SJSA1 (cell line): ENCODE results near the gene DCK. TPM values are rescaled to one million over a fixed set of nuclear protein-coding genes. Genes with fewer than 3 reads are reported as not detected.
"Not testable (repeated sequence)": the region's sequence is repeated elsewhere in the genome, so short reads cannot be mapped to it uniquely, and the experiment has no call there.

ENCODE experiments used
- DNase-seq, 2 experiments: peaks; one replicate each; pipeline ENCODE4 v3.0.0-alpha.2; 2015 to 2020; ENCODE audit warnings: low spot score in 2 of 2, low read depth in 1 of 2
- H3K27ac ChIP-seq: fragments of 250-450 bp; sonication (Bioruptor Pico); 2 replicates; pipeline ENCODE4 v1.5.1; 2020; ENCODE audit warnings: mild to moderate bottlenecking, moderate library complexity
- H3K27me3 ChIP-seq: fragments of 250-450 bp; sonication (Bioruptor Pico); replicated peaks from 2 replicates; pipeline ENCODE4 v1.5.1; 2020; ENCODE audit warnings: mild to moderate bottlenecking, moderate library complexity
- H3K36me3 ChIP-seq: fragments of 250-450 bp; sonication (Bioruptor Pico); 2 replicates; pipeline ENCODE4 v1.5.1; 2020; ENCODE audit warnings: mild to moderate bottlenecking
- H3K4me1 ChIP-seq: fragments of 250-450 bp; sonication (Bioruptor Pico); replicated peaks from 2 replicates; pipeline ENCODE4 v1.6.1; 2021; ENCODE audit warnings: mild to moderate bottlenecking
- H3K4me3 ChIP-seq: fragments of 250-450 bp; sonication (Bioruptor Pico); 2 replicates; pipeline ENCODE4 v1.5.1; 2020; ENCODE audit warnings: mild to moderate bottlenecking
- H3K9me3 ChIP-seq: fragments of 250-450 bp; sonication (Bioruptor Pico); replicated peaks from 2 replicates; pipeline ENCODE4 v1.5.1; 2020; ENCODE audit warnings: mild to moderate bottlenecking
- total RNA-seq: library from RNA; depleted of rRNA; stranded (reverse); fragments of >200 nt; shearing (Covaris generic); gene quantifications from 2 replicates; pipeline ENCODE4 v1.2.3, GENCODE V29; 2014; rRNA removed

DCK gene
- total RNA-seq, 1 experiment from 2014 or later: 73.5 TPM

GRCh38 chr4:71053613-71054012 lies 60.2 kb downstream of the DCK start:
- not testable (repeated sequence) for H3K9me3 ChIP-seq, DNase-seq, H3K36me3 ChIP-seq, H3K27me3 ChIP-seq, H3K27ac ChIP-seq, H3K4me3 ChIP-seq, H3K4me1 ChIP-seq

- not testable (repeated sequence) for H3K27me3 ChIP-seq, H3K36me3 ChIP-seq, H3K4me1 ChIP-seq, H3K27ac ChIP-seq, DNase-seq, H3K4me3 ChIP-seq, H3K9me3 ChIP-seq
Measured at GRCh38 chr4:71059573-71059972, 66.1 kb downstream of the DCK start.

- Histone ChIP-seq H3K4me1 (no peaks in the 10 kb centered on the region), H3K27me3 (peaks cover 9% of the 10 kb centered on the region; the same call in 1 of the 2 replicates), H3K36me3 (no peaks in the 10 kb centered on the region), H3K27ac (no peak overlapping the region), H3K4me3 (no peak overlapping the region), H3K9me3 (no peaks in the 10 kb centered on the region)
- DNase-seq: no peak
Measured at GRCh38 chr4:71062436-71062835, 69.0 kb downstream of the DCK start.

GRCh38 chr4:71063711-71064110 lies 70.3 kb downstream of the DCK start:
- no peak for DNase-seq
- no peak overlapping the region for H3K4me3 ChIP-seq
- H3K36me3 ChIP-seq: no peaks in the 10 kb centered on the region

GRCh38 chr4:71064521-71064920 lies 71.1 kb downstream of the DCK start:
- H3K4me3 ChIP-seq: no peak overlapping the region
- no peak overlapping the region for H3K27ac ChIP-seq
- no peak for DNase-seq
- no peaks in the 10 kb centered on the region for H3K4me1 ChIP-seq
- H3K27me3 ChIP-seq: peaks cover 12% of the 10 kb centered on the region; the same call in 1 of the 2 replicates
- H3K36me3 ChIP-seq: no peaks in the 10 kb centered on the region
- no peaks in the 10 kb centered on the region for H3K9me3 ChIP-seq

More at GRCh38 chr4:71063711-71064110, 70.3 kb downstream of the DCK start:
- Histone ChIP-seq H3K27me3 (peaks cover 9% of the 10 kb centered on the region; the same call in 1 of the 2 replicates), H3K27ac (no peak overlapping the region), H3K9me3 (no peaks in the 10 kb centered on the region), H3K4me1 (no peaks in the 10 kb centered on the region)

- DNase-seq: no peak
- H3K27ac ChIP-seq: no peak overlapping the region
- peaks cover 12% of the 10 kb centered on the region; the same call in 1 of the 2 replicates for H3K27me3 ChIP-seq
- H3K4me3 ChIP-seq: no peak overlapping the region
- no peaks in the 10 kb centered on the region for H3K4me1 ChIP-seq
- no peaks in the 10 kb centered on the region for H3K9me3 ChIP-seq
- no peaks in the 10 kb centered on the region for H3K36me3 ChIP-seq
Measured at GRCh38 chr4:71065991-71066510, 72.6 kb downstream of the DCK start.

GRCh38 chr4:71066737-71067716 lies 73.6 kb downstream of the DCK start:
- DNase-seq: no peak

GRCh38 chr4:71069063-71069462 lies 75.6 kb downstream of the DCK start:
- 0 out of 2 replicates have a peak, but pooled peaks cover 2% of the 10 kb centered on the region for H3K27me3 ChIP-seq
- H3K4me1 ChIP-seq: no peaks in the 10 kb centered on the region

More at GRCh38 chr4:71066737-71067716, 73.6 kb downstream of the DCK start:
- peaks cover 11% of the 10 kb centered on the region; the same call in 1 of the 2 replicates for H3K27me3 ChIP-seq
- no peaks in the 10 kb centered on the region for H3K4me1 ChIP-seq
- H3K36me3 ChIP-seq: no peaks in the 10 kb centered on the region
- no peak overlapping the region for H3K27ac ChIP-seq
- H3K4me3 ChIP-seq: no peak overlapping the region
- no peaks in the 10 kb centered on the region for H3K9me3 ChIP-seq

GRCh38 chr4:71070015-71070414 lies 76.6 kb downstream of the DCK start:
- H3K9me3 ChIP-seq: no peaks in the 10 kb centered on the region
- H3K27me3 ChIP-seq: 0 out of 2 replicates have a peak, but pooled peaks cover 2% of the 10 kb centered on the region
- H3K4me1 ChIP-seq: no peaks in the 10 kb centered on the region
- no peak for DNase-seq
- no peak overlapping the region for H3K27ac ChIP-seq
- no peak overlapping the region for H3K4me3 ChIP-seq
- H3K36me3 ChIP-seq: no peaks in the 10 kb centered on the region

More at GRCh38 chr4:71069063-71069462, 75.6 kb downstream of the DCK start:
- DNase-seq: no peak
- no peak overlapping the region for H3K4me3 ChIP-seq
- H3K27ac ChIP-seq: no peak overlapping the region
- H3K9me3 ChIP-seq: no peaks in the 10 kb centered on the region
- no peaks in the 10 kb centered on the region for H3K36me3 ChIP-seq

GRCh38 chr4:71074452-71075299 lies 81.2 kb downstream of the DCK start:
- Histone ChIP-seq H3K36me3 (no peaks in the 10 kb centered on the region), H3K27me3 (no peaks in the 10 kb centered on the region), H3K4me1 (no peaks in the 10 kb centered on the region), H3K9me3 (no peaks in the 10 kb centered on the region), H3K4me3 (no peak overlapping the region), H3K27ac (no peak overlapping the region)
- DNase-seq: no peak

Other genes starting within 250 kb of the DCK start
- gene GRSF1, start 153.8 kb upstream of the DCK start, total RNA-seq: 82.1 and 100 TPM in 2 replicates
- gene MOB1B, start 91.3 kb upstream of the DCK start, total RNA-seq: 7.5 and 12.9 TPM in 2 replicates